NCI-H2081 treated with DMSO at 0.1 percent for 48 hours (cell line): Measurements from ENCODE around the gene UNC13A.

Experiments used
- DNase-seq: peaks from one replicate; lab custom pipeline; 2025; lab: John Stamatoyannopoulos, UW

UNC13A gene

DNA sequence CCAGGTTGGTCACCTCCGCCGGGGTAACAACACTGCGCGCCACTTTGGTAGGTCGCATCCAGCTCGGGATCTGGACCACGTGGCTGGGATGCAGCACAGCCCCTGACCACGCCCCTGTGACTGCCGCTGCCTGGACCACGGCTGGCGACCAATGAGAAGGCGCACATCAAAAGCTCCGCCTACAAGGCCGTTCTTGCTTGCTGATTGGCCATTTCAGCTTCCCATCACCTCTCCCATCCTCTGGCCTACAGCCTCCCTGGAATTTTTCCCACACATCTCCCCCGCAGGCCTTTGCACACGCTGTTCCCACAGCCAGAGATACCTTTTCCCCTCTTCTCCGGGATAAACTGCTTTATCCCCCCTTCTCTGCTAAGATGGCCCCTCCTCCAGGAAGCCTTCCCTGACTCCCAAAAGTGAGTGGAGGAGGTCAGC lies 18.6 kb upstream of the UNC13A start:
- no peak for DNase-seq

DNA sequence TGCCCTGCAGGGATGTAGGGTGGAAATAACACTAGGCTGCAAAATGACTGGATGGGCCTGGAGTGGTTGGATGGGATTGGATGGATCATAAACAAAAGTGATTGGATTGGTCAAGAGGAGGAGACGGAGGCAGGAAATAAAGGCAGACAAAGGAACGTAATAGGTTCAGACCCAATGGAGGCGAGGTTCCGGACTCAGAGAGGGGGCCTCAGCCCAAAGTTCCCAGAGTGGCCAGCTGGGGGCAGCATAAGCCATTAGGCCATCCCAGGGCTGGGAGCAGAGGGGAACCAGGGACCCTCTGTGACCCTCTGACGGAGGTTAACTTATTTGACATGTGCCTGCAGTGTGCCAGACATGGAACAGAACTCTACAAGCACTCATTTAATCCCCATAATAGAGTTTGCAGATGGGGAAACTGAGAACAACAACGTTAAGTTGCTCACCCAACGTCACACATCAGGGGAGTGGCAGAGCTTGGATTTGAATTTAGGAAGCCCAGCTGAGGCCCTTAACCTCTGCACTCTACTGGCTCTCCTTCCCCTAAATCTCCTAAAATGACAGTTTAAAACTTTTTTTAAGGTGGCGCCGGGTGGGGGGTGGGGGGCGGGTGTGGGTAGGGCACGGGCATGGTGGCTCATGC lies 15.8 kb upstream of the UNC13A start:
- DNase-seq: no peak

DNA sequence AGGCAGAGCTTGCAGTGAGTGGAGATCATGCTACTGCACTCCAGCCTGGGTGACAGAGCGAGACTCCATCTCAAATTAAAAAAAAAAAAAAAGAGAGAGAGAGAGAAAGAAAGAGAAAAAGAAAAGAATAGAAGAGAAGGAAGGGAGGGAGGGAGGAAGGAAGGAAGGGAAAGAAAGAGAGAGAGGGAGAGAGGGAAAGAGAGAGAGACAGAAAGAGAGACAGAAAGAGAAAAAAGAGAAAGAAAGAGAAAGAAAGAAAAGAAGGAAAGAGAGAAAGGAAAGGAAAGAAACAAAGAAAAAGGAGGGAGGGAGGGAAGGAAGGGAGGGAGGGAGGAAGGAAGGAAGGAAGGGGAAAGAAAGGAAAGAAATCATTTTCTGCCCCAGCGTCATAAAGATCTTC lies 7.0 kb upstream of the UNC13A start:
- DNase-seq: no peak

DNA sequence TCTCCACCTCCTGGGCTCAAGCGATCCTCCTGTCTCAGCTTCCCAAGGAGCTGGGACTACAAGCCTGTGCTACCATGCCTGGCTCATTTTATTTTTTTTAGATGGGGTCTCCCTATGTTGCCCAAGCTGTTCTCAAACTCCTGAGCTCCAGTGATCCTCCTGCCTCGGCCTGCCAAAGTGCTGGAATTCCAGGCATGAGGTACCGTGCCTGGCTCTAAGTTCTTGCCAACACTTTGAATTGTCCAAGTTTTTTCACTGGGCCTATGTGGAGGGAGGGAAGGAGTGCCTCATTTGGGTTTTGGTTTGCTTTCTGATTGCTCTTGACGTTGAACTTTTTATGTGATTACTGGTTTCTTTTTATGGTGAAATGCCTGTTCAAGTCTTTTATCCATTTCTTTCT lies 4.4 kb upstream of the UNC13A start:
- DNase-seq: no peak

DNA sequence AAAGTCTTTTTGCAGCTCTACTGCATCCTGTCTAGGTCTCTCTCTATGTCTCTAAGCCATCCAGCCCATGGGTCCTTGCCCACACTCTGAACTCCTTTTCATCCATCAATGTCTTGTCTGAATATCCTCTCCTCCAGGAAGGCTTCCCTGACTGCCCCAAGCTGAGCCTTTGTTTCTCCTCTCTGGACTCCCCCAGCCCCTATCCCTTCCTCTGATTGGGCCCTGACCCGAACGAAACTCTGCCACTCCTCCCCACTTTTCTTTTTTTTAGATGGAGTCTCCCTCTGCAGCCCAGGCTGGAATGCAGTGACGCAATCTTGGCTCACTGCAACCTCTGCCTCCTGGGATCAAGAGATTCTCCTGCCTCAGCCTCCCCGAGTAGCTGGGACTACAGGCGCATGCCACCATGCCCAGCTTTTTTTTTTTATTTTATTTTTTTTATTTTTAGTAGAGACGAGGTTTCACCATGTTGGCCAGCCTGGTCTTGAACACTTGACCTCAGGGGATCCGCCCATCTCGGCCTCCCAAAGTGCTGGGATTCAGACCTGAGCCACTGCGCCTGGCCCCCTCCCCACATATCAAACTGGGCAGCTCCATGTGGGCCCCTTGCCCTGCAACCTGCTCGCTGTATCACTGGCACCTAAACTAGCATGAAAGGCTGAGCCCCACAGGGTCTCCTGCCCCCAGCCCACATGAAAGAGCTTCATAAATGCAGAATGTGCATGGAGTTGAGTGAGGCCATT lies 870 bp upstream of the UNC13A start:
- no peak for DNase-seq

DNA sequence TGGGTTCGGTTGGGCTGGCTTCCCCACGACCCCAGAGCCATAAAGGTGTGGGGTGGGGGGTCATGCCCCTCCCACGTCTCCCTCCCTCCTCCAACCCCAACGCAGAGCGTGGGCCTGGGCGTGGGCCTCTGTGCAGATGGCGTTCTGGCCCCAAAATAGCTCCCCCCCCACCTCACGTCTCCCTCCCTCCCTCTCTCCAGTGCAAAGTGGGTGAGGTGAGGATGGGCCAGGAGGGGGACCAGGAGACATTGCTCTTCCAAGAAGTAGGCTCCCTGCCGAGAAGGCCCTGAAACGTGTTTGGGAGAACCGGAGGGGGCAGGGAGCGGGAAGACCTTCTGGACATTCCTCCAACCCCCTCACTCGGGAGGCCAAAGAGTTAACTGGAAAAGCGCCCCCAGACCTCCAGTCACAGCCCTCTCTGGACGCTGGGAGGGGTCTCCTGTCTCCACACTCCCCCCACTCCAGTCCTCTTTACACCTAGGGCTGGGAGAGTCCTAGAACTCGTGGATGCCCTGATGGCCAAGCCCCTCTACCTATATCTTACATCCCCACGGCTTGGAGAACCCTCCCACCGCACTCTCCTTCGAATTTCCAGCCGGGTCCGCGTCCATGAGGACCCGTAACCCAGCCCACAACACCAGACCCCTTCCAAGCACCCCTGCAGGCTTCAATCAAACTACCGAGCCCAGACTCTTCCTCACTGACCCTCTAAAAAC lies 855 bp downstream of the UNC13A start:
- DNase-seq: no peak

DNA sequence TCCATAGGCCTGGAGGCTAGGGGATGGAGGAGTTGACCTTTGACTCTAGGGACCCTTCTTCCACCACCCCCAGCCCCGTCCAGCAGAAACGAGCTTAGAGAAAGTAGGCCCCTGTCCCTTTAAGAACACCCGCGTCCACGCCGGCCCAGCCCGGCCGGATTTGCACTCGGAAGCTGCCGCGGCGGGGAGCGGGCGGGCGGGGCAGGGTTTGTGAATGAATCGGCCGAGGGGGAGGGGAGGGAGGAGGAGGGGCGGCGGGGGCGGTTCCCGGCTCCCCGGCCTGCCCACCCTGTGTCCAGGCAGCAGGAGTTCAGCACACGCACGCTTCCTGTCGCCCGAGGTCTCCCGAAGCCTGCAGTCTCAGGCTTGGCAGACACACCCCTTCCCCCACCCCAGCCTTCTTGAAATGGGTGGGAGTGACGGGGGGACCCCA lies 1.5 kb downstream of the UNC13A start:
- DNase-seq: no peak

DNA sequence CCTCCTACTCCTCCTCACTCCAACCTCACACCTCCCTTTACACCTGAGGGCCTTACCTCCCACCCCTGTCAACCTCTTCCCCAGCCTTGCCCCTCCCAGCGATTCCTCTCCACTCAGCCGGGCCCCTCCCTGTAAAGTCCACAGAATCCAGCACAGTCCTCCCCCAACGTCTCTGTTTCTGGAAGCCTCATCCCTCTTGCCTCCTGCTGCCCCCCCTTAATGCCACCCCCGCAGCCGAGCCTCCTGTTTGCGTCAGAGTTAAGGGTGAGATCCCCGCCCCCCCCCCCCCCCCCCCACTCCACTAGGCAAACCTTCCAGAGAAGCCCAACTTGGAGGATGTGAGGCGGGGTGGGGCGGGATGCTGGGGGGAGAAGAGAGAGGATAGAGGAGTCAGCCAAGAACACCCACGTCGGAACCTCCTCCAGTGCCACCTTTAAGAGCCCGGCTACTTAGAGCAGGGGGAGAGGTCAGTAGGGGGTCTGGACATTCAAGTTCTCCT lies 2.1 kb downstream of the UNC13A start:
- DNase-seq: no peak

DNA sequence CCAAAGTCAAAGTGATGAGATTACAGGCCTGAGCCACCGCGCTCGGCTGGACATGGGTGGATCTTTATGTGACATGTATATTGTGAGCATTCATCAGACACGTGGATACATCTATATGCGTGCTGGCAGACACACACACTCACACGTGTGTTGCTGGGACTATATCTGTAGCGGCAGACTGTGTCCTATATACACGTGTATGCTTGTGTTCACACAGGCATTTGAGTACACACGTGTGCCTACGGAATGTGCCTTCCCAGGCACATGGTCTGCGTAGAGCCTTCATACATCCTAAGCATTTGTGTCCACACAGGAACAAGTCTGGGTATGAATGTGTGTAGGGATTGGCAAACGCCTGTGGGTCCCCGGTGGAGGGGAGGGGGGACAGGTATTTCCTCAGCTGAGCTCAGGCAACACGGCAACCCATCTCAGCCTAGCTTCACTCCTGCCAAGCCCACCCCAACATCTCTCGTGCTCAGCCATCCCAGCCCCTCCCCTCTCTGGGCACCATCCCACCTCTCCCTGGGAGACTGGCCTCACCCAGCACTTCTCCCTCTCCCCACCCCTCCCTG lies 2.6 kb downstream of the UNC13A start:
- DNase-seq: no peak

DNA sequence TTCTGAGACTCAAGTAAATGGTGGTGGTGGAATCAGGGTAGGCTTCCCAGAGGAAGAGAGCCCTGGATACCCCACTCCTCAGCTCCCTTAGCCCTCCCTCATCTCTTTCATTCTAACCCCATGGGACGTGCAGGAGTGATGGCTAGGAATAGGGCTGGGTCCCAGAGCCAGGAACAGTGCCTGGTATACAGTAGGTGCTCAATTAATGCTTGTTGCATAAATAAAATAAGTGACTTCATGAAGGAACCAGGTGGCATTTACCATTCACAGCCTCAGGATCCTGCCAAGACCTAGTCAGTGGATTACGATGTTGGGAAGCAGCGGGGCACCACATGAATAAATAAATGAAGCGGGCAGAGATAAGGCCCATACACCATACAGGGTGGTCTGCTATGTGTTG lies 3.9 kb downstream of the UNC13A start:
- no peak for DNase-seq

DNA sequence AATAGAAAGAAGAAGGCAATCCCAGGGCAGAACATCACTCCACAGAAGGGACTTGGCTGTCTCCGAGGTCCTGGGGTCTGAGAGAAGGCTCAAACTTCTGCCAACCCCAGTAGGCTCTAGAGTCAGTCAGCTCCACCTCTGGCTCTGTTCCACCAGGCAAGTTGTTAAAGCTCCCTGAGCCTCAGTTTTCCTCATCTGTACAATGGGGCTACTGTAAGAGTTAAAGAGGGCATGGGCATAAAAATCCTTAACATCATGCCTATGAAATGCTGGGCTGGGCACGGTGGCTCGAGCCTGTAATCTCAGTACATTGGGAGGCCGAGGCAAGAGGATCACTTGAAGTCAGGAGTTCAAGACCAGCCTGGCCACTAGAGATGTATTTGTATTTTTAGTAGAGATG lies 5.1 kb downstream of the UNC13A start:
- DNase-seq: no peak

DNA sequence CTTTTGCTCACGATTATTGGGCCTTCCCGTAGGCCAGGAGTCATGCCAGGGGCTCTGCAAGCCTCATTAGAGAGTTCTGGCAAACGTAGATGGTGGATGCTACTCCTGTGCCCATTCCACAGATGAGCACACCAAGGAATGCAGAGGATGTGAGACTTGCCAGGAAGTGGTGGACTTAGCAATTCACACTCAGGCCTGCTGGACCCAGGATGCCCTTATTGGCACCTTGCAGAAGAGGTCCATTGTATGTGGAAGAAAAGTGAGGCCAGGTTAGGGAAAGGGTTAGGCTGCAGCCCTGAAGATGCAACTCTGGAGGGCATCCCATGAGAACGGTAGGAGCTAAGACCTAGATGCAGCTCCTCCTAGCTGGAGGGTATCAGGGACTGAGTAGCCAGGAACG lies 5.9 kb downstream of the UNC13A start:
- no peak for DNase-seq

DNA sequence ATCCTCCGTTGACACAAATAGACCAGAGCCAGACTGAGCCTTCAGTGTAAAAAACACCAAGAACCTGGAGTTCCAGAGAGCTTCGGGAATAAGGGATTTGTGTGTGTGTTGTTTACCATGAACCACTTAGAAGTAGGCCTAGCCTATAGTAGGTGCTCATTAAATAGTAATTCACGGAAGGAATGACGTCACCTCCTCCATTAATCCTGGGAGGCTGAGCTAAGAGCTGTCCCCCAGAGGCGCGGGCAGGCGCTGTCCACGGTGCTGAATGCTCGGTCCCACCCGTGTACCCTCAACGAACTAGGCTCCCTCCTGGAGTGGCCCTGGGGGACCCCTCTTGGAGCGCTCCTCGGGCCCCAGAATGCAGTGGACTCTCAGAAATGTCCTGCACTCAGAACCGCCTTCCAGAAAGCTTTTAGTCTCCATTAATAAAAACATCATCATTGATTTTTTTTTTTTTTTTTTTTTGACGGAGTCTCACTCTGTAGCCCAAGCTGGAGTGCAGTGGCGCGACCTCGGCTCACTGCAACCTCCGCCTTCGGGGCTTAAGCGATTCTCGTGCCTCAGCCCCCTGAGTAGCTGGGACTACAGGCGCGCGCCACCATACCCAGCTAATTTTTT lies 6.5 kb downstream of the UNC13A start:
- no peak for DNase-seq

DNA sequence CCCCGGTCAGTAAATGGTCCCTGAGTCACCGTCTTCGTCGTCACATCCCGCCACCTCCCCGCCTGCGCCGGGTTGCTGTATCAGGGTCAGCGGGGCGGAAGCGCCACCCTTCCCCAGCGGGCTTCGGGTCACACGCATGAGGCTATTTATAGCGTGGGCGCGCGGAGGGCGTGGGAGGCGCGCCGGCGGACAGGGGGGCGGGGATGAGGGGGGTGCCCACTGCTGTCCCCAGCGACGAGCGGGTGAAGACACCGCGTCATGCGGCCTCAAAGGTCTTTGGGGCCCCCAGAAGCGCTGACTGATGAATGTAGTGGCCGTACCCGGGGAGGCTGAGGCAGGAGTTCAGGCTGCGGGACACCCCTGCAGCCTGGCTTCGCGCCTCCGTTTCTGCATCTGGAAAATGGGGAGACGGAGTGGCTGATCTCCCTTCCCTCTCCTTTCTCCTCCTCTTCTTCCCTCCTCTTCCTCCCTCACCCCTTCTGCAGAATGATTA lies 7.9 kb downstream of the UNC13A start:
- DNase-seq: no peak

DNA sequence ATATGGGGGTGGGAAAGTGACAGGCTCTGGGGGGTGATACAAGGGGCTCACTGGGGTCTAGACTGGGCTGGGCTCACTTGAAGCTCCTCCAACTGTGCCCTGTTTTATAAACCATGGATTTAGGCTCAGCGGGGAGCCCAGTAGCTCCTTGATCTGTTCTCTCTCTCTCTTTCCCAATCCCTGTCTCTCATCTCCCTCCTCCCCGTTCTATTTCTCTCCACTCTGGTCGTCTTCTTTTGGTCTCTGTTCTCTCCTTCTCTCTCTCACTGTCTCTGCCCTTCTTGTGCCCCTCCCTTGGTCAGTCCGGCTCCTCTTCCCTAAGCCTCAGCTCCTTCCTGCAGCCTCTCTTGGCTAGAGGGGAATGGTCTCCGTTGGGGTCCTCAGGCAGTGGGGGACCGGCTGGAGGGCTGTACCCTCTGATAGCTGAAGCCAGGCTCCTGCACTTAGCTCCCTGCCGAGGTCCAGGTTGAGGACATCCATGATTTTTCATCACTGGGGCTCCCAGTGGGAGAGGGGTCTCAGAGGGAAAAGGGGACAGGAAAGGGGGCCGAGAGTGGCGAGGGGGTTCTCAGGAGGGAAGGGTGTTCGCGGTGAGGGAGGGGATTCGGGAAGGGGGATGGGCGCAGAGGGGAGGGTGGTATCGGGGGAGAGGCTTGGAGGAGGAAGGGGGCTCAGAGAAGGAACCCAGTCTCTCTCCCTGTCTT lies 8.5 kb downstream of the UNC13A start:
- no peak for DNase-seq

DNA sequence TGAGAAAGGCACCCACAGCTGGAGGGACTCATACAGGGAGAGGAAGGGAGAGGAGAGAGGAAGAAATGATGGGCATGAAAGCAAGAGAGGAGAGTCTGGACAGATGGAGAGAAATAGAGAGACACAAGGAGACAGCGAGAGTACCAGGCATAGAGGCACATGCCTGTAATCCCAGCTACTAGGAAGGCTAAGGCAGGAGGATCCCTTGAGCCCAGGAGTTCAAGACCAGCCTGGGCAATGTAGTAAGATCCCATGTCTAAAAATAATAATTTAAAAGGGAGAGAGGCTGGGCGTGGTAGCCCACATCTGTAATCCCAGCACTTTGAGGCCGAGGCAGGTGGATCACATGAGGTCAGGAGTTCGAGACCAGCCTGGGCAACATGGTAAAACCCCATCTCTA lies 9.3 kb downstream of the UNC13A start:
- no peak for DNase-seq

DNA sequence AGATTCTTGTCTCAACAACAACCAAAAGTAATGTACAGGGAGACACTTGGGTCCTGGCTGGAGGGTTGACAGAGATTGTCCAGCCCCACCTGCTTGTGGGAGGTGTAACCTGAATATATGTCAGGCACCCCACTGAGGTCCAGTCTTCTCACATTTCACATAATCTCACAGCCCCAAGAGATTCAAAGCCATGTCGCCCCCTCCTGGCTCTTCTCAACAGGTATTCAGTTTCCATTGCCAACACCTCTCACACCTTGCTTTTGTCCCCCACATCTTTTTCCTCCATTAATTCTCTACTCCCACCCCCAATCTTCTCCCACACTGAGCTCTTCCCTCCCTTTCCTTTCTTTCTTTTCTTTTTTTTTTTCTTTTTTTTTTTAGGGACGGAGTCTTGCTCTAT lies 11.2 kb downstream of the UNC13A start:
- no peak for DNase-seq

DNA sequence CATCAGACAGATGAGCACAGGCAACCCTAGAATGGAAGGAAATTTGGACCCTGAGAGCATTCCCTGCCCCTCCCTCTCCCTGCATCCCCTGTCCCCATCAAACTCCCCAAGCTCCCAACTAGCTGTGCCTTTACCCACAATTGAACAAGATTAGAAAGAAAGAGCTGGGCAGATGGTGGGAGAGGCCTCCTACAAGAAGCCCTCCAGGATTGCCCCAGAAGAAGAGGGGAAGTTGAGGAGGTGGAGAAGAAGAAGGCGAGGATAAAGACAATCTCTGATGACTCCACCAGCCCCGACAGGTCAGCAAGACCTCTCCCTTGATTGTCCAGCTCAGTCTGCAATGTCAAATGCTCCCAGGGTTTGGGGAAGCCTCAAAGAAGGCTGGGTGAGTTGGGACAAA lies 11.9 kb downstream of the UNC13A start:
- no peak for DNase-seq

DNA sequence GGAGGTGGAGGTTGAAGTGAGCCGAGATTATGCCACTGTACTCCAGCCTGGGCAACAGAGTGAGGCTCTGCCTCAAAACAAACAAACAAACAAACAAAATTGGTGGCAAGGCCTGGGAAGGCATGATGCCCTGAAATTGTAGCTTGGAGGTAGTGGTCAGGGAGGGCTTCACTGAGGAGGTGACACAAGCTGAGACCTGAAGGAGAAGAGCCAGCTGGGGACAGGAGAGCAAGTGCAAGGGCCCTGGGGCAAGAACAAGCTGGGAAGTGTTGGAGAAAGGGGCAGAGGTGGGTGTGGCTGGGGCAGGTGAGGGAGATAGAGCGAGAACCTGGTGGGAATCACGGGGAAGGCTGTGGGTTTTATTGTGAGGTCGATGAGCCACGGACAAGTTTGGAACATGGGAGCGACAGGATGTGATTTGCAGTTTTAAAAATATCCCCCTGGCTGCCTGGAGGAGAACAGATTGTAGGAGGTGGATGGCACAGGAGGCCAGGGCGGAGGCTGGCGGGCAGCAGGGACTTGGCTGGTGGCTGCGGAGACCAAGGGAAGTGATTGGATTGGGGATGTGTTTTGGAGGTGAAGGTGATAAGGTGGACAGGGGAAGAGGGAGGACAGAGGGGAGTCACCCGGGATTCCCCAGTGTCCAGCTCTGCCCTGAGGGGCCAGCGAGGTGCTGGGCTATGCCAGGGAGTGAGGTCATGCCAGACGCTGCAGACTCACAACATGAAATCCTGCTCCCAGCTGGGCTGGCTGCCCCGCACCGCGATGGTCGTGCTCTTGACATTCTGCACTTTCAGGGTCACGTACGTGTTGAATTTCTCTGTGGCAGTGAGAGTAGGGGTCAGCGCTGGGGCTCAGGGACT lies 14.0 kb downstream of the UNC13A start:
- DNase-seq: no peak

DNA sequence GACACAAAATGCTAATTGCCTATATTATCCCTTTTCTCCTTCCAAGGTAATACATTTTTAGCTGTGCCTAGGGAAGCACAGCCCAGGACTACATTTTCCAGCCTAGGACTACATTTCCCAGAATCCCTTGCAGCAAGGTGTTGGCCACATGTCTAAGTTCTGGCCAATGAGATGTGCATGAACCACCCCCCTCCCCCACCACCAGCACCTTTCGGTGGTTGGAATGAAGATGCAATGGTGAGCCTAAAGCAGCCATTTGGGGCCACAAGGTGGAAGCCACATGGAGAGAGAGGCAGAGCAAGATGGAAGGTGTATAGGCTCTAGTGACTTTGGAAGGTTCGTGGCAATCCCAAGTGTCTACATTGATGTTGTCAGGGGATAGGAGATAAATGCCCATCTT lies 16.2 kb downstream of the UNC13A start:
- no peak for DNase-seq

DNA sequence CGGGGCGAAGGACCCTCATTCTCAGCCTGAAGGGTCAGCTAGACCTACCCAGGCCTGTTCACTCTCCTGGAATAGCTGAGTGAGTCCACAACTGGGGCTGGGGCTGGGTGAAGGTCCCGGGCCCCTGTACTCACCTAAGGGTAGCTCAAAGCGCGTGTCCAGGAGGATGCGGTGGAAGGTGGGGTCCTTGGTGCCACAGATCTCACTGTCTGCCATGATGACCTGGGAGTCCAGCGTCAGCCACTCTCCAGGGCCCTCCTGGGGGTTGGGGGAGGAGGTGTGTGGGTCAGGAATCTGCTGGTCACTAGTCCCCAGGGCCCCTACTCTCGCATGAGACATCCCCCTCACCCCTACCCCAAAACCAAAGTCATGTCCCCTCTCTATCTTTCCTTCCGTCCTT lies 18.7 kb downstream of the UNC13A start:
- DNase-seq: no peak
